Ectodermal cell (in vitro differentiated cells): ENCODE measurements around the gene BMP7.

Source experiments
- H3K27ac ChIP-seq: 2 replicates; pipeline ENCODE4 v1.7.0; 2013; ENCODE audit warnings: mild to moderate bottlenecking, low read depth, low read length; ENCODE audit not compliant: insufficient read depth, poor library complexity, severe bottlenecking
- H3K27me3 ChIP-seq: 2 replicates; pipeline ENCODE4 v1.7.0; 2013; ENCODE audit warnings: mild to moderate bottlenecking, low read length; ENCODE audit not compliant: insufficient read depth, control insufficient read depth, poor library complexity, severe bottlenecking
- H3K36me3 ChIP-seq: one replicate; pipeline ENCODE4 v1.7.0; 2013; ENCODE audit warnings: low read length; ENCODE audit not compliant: control insufficient read depth, insufficient read depth
- H3K4me1 ChIP-seq: one replicate; pipeline ENCODE4 v1.7.0; 2013; ENCODE audit warnings: low read length; ENCODE audit not compliant: control insufficient read depth, insufficient read depth
- H3K4me3 ChIP-seq: 2 replicates; pipeline ENCODE4 v1.7.0; 2013; ENCODE audit warnings: low read depth, low read length, control low read depth; ENCODE audit not compliant: insufficient read depth
- H3K9me3 ChIP-seq: 2 replicates; pipeline ENCODE4 v1.7.0; 2013; ENCODE audit warnings: mild to moderate bottlenecking, low read length, moderate library complexity; ENCODE audit not compliant: control insufficient read depth
- WGBS, 2 experiments: methylation state at CpG; one replicate each; pipeline ENCODE4 v1.1.7; 2013; ENCODE audit warnings: missing lambda C conversion rate in 2 of 2; 5-methylcytosine and 5-hydroxymethylcytosine counted together

BMP7 gene

DNA sequence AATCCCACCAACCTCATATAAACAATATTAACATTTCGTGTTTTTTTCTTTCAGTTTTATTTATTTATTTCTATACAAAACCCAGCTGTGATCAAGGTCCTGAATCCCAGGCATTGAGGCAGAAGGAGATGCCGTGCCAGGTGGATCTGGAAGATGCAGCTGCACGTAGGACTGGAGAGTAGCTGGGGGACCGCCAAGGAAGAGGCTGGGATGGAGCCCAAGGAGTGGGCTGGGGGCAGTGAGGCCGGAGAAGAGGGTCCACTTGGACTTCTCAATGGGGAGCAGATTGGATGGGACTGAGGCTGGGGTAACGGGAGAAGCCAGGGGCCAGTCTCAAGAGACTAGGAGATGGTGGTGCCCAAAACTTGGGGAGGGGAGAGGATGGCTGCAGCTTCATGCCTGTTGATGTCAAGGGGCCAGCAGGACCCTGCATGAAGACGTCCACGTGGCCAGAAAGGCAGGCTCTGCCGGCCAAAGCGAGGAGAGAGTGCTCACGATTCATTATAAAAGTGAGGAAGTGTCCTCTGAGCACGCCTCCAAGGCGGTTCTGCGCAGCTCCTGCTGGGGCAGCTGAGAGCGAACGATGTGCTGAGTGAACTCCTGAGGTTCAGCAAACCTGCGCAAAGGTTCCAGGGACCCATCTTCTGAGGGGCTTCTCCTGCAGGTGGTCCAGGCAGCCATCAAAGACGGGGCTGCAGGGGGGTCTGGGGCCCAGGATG is 110.3 kb downstream of the BMP7 start:
- no peaks in the 10 kb centered on the region for H3K9me3 ChIP-seq
- H3K36me3 ChIP-seq: no peaks in the 10 kb centered on the region
- H3K4me3 ChIP-seq: no peak overlapping the region
- H3K4me1 ChIP-seq: peaks cover 8% of the 10 kb centered on the region
- H3K27me3 ChIP-seq: no peaks in the 10 kb centered on the region
- no peak overlapping the region for H3K27ac ChIP-seq
- WGBS, 2 experiments: 92% methylated on average over 18 of the region's 18 CpGs

DNA sequence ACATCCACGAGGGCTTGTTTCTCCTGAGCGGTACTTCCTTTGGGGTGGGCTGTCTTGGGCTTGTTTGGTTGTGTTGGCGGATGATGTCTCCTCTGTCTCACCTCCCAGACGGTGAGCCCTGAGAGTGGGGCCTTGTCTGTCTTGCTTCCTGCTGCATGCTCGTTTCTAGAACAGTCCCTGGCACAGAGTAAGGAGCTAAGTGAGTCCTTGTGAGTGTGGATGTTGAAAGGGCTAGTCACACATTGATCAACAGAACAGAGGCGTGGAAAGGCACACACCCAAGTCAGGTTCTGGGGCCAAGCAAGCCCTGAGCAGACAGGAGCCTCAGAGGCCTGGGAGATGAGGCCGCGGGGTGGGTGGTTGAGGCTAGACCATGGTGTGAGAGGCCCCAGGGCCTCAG is 111.0 kb downstream of the BMP7 start:
- 93 to 95% methylated on average over 8 of the region's 8 CpGs for WGBS, 2 experiments
- H3K9me3 ChIP-seq: no peaks in the 10 kb centered on the region
- H3K27me3 ChIP-seq: no peaks in the 10 kb centered on the region
- H3K27ac ChIP-seq: no peak overlapping the region
- H3K4me1 ChIP-seq: peaks cover 8% of the 10 kb centered on the region
- H3K36me3 ChIP-seq: no peaks in the 10 kb centered on the region
- H3K4me3 ChIP-seq: no peak overlapping the region

DNA sequence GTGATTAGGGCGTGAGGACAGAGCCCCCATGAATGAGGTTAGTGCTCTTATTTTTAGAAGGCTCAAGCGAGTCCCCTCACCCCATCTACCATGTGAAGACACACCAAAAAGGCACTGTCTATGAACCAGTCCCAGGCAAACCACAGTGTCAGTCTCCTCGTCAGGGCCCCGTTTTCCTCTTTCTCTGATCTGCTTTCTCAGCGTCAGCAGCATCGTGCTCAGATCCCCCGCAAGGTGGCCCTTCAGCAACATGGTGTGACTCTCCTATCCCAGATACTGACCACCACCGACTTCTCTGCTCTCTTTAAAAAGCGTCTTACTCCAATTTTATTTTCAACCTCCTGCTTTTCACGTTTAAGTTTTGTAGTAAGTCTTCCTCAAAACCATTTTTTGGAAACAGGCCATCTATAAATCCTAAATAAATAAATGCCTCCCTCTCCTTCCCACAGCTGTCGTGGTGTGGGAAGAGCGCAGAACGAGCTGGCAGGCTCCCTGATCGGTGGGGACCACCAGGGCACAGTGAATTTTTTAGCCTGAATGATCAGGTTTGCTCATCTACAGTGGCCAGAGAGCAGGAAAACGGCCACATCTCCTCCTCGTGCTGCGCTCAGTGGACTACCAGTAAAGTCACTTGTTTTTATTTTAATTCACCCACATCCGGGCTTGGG is 113.1 kb downstream of the BMP7 start:
- Histone ChIP-seq H3K4me3 (no peak overlapping the region), H3K27me3 (no peaks in the 10 kb centered on the region), H3K4me1 (no peaks in the 10 kb centered on the region), H3K27ac (no peak overlapping the region), H3K9me3 (no peaks in the 10 kb centered on the region), H3K36me3 (no peaks in the 10 kb centered on the region)
- 86 to 87% methylated on average over 18 of the region's 18 CpGs for WGBS, 2 experiments

DNA sequence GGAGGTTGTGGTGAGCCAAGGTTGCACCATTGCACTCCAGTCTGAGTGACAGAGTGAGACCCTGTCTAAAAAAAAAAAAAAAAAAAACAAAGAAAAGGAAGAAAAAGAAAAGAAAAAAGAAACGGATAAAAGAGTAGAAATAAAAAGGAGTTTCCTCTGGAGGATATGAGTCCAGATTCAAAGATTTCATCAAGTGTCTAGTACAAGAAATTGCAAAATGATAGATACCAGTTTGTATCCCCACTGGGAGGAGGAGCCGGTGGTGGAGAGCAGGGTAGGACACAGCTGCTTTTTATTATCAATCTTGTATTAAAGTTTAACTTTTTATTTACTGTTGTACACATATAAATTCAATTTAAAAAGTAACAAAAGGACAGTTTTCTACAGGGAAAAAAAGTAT is 113.9 kb downstream of the BMP7 start:
- no peaks in the 10 kb centered on the region for H3K36me3 ChIP-seq
- no peak overlapping the region for H3K27ac ChIP-seq
- WGBS, 2 experiments: 94 to 97% methylated on average over 1 of the region's 2 CpGs

DNA sequence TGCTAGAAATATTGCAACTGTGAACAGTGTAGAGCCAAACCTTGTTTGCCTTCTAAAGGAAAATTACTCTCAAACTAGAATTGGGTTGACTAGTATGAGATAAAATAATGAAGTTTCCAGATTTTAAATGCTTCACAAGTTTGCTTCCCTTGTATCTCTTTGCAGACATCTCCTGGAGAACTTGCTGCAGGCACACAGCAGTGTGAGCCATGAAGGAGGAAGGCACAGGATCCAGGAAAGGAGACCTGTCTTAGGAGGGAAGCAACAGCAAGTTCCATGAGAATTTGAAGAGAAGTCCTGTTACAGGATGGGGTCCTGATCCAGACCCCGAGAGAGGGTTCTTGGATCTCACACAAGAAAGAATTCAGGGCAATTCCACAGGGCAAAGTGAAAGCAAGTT is 115.9 kb downstream of the BMP7 start:
- 87 to 93% methylated on average over 1 of the region's 1 CpG for WGBS, 2 experiments
- H3K4me3 ChIP-seq: no peak overlapping the region
- H3K27me3 ChIP-seq: no peaks in the 10 kb centered on the region
- no peaks in the 10 kb centered on the region for H3K4me1 ChIP-seq
- no peak overlapping the region for H3K27ac ChIP-seq
- no peaks in the 10 kb centered on the region for H3K9me3 ChIP-seq
- H3K36me3 ChIP-seq: no peaks in the 10 kb centered on the region

More for the DNA sequence above, 113.9 kb downstream of the BMP7 start:
- no peaks in the 10 kb centered on the region for H3K9me3 ChIP-seq
- H3K4me3 ChIP-seq: no peak overlapping the region
- H3K4me1 ChIP-seq: no peaks in the 10 kb centered on the region
- no peaks in the 10 kb centered on the region for H3K27me3 ChIP-seq

DNA sequence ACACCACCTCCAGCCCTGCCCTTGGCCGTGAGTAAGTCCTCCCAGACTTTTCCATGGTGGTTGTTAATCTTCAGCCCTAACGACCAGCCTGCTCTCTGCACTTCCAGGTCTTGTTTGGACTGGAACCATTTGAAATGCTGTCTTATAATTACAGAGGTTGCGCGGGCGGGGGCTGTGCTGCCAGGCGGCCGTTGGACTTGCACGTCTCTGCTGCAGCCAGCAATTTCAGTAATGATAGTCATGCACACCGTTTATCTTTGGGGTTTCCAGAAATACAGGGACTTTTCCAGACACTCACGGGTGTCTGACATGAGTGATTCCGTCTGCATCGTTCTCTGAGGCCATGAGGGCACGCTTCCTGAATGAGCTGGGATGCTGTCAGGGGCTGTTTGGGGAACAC is 118.2 kb downstream of the BMP7 start:
- Histone ChIP-seq H3K4me3 (no peak overlapping the region), H3K36me3 (no peaks in the 10 kb centered on the region), H3K9me3 (no peaks in the 10 kb centered on the region), H3K27ac (no peak overlapping the region), H3K4me1 (no peaks in the 10 kb centered on the region), H3K27me3 (no peaks in the 10 kb centered on the region)
- WGBS, 2 experiments: 90 to 92% methylated on average over 13 of the region's 13 CpGs

DNA sequence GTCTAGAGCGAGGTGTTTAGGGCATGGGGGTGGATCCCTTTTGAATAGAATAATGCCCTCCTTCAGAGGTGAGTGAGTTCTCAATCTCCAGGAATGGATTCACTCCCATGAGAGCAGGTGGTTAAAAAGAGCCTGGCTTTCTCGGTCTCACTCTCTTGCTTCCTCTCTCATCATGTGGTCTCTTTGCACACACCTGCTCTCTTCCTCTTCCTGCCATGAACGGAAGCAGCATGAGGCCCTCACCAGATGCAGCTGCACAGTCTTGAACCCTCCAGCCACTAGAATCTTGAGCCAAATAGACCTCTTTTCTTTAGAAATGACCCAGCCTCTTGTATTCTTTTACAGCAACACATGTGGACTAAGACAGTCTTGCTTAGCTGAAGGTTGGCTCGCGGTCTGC is 119.3 kb downstream of the BMP7 start:
- H3K27ac ChIP-seq: no peak overlapping the region
- H3K27me3 ChIP-seq: no peaks in the 10 kb centered on the region
- 88 to 92% methylated on average over 5 of the region's 5 CpGs for WGBS, 2 experiments
- H3K4me3 ChIP-seq: no peak overlapping the region
- no peaks in the 10 kb centered on the region for H3K9me3 ChIP-seq
- no peaks in the 10 kb centered on the region for H3K36me3 ChIP-seq
- no peaks in the 10 kb centered on the region for H3K4me1 ChIP-seq

DNA sequence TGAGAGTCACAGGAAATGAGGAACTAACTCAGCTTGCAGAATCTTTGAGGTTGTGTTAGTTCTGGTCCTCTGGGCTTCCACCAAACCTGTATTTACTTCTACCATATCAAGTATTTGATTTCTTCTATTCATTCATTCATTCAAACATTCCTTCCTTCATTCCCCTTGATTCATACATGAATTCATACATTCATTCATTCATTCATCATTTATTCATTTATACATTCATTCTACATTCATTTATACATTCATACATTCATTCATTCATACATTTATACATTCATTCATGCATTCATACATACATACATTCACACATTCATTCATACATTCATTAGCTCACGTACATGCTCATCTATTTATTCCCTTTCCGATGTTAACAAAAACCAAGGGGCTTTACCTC is 120.3 kb downstream of the BMP7 start:
- no peak overlapping the region for H3K27ac ChIP-seq
- H3K27me3 ChIP-seq: no peaks in the 10 kb centered on the region
- H3K4me3 ChIP-seq: no peak overlapping the region
- WGBS, 2 experiments: 96 to 98% methylated on average over 2 of the region's 2 CpGs
- H3K9me3 ChIP-seq: no peaks in the 10 kb centered on the region
- H3K36me3 ChIP-seq: no peaks in the 10 kb centered on the region
- H3K4me1 ChIP-seq: no peaks in the 10 kb centered on the region

DNA sequence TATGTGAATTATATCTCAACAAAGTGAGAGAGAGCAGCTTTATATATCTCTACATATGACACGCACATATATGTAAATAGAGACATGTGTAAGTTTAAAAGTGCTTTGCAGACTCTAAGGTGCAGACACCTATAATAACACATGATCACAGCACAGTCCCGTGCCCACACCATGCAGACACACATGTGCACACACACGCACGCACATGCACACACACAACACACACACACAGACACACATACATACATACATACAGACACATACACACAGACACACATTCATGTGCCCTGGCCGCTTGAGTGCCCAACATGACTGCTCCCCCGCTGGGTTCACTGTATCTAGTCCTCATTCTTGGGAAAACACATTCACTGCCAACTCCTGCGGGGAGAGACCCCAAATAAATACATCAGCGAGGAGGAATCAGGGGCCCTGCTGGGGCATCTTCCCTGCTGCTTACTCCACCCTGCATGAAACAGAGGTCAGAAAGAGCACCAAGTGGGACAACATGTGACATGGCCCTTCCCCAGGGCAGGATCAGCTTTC is 121.3 kb downstream of the BMP7 start:
- no peaks in the 10 kb centered on the region for H3K36me3 ChIP-seq
- H3K27me3 ChIP-seq: no peaks in the 10 kb centered on the region

DNA sequence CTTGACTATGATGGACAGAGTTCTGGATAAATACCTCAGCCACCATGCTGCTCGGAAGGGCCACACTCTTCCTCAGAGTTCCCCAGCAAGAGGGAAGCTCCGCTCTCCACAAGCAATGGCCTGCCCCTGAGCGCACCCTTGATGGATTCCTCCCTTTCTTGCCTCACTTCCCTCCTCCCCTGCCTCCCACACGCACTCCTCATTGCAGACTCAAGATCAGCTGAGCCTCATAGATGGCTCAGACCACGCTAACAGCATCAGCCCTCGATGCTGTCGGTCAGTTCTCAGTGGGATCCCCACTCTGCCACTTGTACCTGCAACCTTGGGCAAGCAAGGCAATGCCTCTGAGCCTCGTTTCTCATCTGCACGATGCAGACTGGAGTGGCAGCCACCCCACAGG is 123.3 kb downstream of the BMP7 start:
- H3K27me3 ChIP-seq: no peaks in the 10 kb centered on the region
- 89% methylated on average over 9 of the region's 9 CpGs for WGBS, 2 experiments

More for the DNA sequence above, 121.3 kb downstream of the BMP7 start:
- Histone ChIP-seq H3K27ac (no peak overlapping the region), H3K9me3 (no peaks in the 10 kb centered on the region), H3K4me1 (no peaks in the 10 kb centered on the region), H3K4me3 (no peak overlapping the region)
- 87 to 91% methylated on average over 7 of the region's 8 CpGs for WGBS, 2 experiments

More for the DNA sequence above, 123.3 kb downstream of the BMP7 start:
- Histone ChIP-seq H3K27ac (no peak overlapping the region), H3K9me3 (no peaks in the 10 kb centered on the region), H3K4me1 (no peaks in the 10 kb centered on the region), H3K4me3 (no peak overlapping the region), H3K36me3 (no peaks in the 10 kb centered on the region)
